Stimulated activated CD4-positive, alpha-beta T cell treated with anti-CD3 and anti-CD28 coated beads, Interleukin-12 subunit alpha, Interleukin-12 subunit beta, amount 100 ng/mL, for 48 hours (primary cell): ENCODE data around the gene C1orf216.
"Not testable (repeated sequence)": the region's sequence is repeated elsewhere in the genome, so short reads cannot be mapped to it uniquely, and the experiment has no call there.

Experiments used
- DNase-seq, 3 donors: peaks; one replicate each; pipeline ENCODE4 v3.0.0-alpha.2; 2020; ENCODE audit warnings: low read depth in 2 of 3, low spot score in 1 of 3

The C1orf216 gene

GRCh38 chr1:35718492-35719336, at the start of gene C1orf216:
Gene C1orf216 (minus strand): TSS chr1:35718884. CDS start chr1:35716321, 2,563 bp downstream.
- peak; percentile 58 to 75 (median 70) for DNase-seq

GRCh38 chr1:35764283-35764682, 45.6 kb upstream of the C1orf216 start:
- no peak for DNase-seq

GRCh38 chr1:35763201-35763600, 44.5 kb upstream of the C1orf216 start:
- no peak for DNase-seq

GRCh38 chr1:35762141-35762540, 43.5 kb upstream of the C1orf216 start:
- DNase-seq = no peak

- no peak for DNase-seq
Observed at GRCh38 chr1:35756064-35756463, 37.4 kb upstream of the C1orf216 start.

GRCh38 chr1:35753626-35754260, 35.1 kb upstream of the C1orf216 start:
- no peak for DNase-seq

- no peak for DNase-seq
Observed at GRCh38 chr1:35748326-35748725, 29.6 kb upstream of the C1orf216 start.

GRCh38 chr1:35745124-35745730, 26.5 kb upstream of the C1orf216 start:
- DNase-seq = no peak

- DNase-seq = no peak
Observed at GRCh38 chr1:35737120-35737519, 18.4 kb upstream of the C1orf216 start.

GRCh38 chr1:35727434-35728040, 8.9 kb upstream of the C1orf216 start:
- DNase-seq = no peak

GRCh38 chr1:35726450-35727433, 8.1 kb upstream of the C1orf216 start:
- DNase-seq = no peak

GRCh38 chr1:35725596-35725995, 6.9 kb upstream of the C1orf216 start:
- no peak for DNase-seq

GRCh38 chr1:35717911-35718476, 690 bp downstream of the C1orf216 start:
- DNase-seq = no peak

- peak; percentile 54 to 82 (median 74) for DNase-seq
Observed at GRCh38 chr1:35715568-35716002, 3.1 kb downstream of the C1orf216 start.

GRCh38 chr1:35714921-35715567, 3.6 kb downstream of the C1orf216 start:
- DNase-seq = no peak

GRCh38 chr1:35711098-35711497, 7.6 kb downstream of the C1orf216 start:
- DNase-seq = not testable (repeated sequence)

- no peak for DNase-seq
Observed at GRCh38 chr1:35708952-35709351, 9.7 kb downstream of the C1orf216 start.

GRCh38 chr1:35708441-35708921, 10.2 kb downstream of the C1orf216 start:
- no peak for DNase-seq
